ENCODE data around the gene PAPOLG. TPM values are rescaled to one million over a fixed set of nuclear protein-coding genes. Genes with fewer than 3 reads are reported as not detected.
A peak's percentile ranks its signal among the peaks of the same experiment; 100 is the strongest.

The PAPOLG gene
- total and polyA plus RNA-seq, 2 of the 13 experiments (the other 11 are each of a cell fraction or from before 2014, with no cell fraction given) = 10.1 to 10.4 TPM

- TF ChIP-seq KMT2B (CRISPR knock-in tag; IDR thresholded peaks at IDR 0.05) (peak; percentile 89), SIN3B (IDR thresholded peaks at IDR 0.05; ENCODE audit: low read length) (no peak), KMT2A (CRISPR knock-in tag; IDR thresholded peaks at IDR 0.05) (peak; percentile 92), ZNF547 (CRISPR knock-in tag; IDR thresholded peaks at IDR 0.05) (peak; percentile 44), THRA (CRISPR knock-in tag; IDR thresholded peaks at IDR 0.05; ENCODE audit: borderline replicate concordance) (peak; percentile 16; the same call in 1 of the 2 replicates), TMF1 (CRISPR knock-in tag; IDR thresholded peaks at IDR 0.05; ENCODE audit: low read depth) (no peak), NR1H2 (CRISPR knock-in tag; IDR thresholded peaks at IDR 0.05; ENCODE audit: borderline replicate concordance, low read depth) (no peak), TBP (CRISPR knock-in tag; IDR thresholded peaks at IDR 0.05) (no peak), ZNF567 (CRISPR knock-in tag; IDR thresholded peaks at IDR 0.05; ENCODE audit: borderline replicate concordance) (peak; percentile 49; the same call in 1 of the 2 replicates), ZNF3 (CRISPR knock-in tag; IDR thresholded peaks at IDR 0.05) (no peak), NCOA2 (CRISPR knock-in tag; IDR thresholded peaks at IDR 0.05) (no peak), ZBTB7B (CRISPR knock-in tag; IDR thresholded peaks at IDR 0.05) (no peak), CEBPB (IDR thresholded peaks at IDR 0.05; ENCODE audit: borderline replicate concordance, low read depth, low read length) (no peak), SKI (IDR thresholded peaks at IDR 0.05; ENCODE audit: partially characterized antibody) (peak; percentile 18), ZNF670 (CRISPR knock-in tag; IDR thresholded peaks at IDR 0.05; ENCODE audit: borderline replicate concordance) (no peak), ZMAT3 (CRISPR knock-in tag; conservative IDR thresholded peaks at IDR 0.05) (no peak; the same call in 1 of the 2 replicates), CBX5 (CRISPR knock-in tag; IDR thresholded peaks at IDR 0.05; ENCODE audit: borderline replicate concordance) (no peak; the same call in 1 of the 2 replicates), MTA1 (CRISPR knock-in tag; IDR thresholded peaks at IDR 0.05; ENCODE audit: borderline replicate concordance) (0 out of 2 replicates have a peak, but pooled peaks have one; percentile 19), U2AF2 (IDR thresholded peaks at IDR 0.05; ENCODE audit: low read depth, low read length) (no peak), MIER2 (CRISPR knock-in tag; IDR thresholded peaks at IDR 0.05) (no peak), GMEB2 (CRISPR knock-in tag; IDR thresholded peaks at IDR 0.05; ENCODE audit: low read depth) (no peak), NCOA5 (CRISPR knock-in tag; IDR thresholded peaks at IDR 0.05) (no peak), RARG (CRISPR knock-in tag; IDR thresholded peaks at IDR 0.05; ENCODE audit: low read depth) (no peak)
- TF ChIP-seq, protein P1, sequence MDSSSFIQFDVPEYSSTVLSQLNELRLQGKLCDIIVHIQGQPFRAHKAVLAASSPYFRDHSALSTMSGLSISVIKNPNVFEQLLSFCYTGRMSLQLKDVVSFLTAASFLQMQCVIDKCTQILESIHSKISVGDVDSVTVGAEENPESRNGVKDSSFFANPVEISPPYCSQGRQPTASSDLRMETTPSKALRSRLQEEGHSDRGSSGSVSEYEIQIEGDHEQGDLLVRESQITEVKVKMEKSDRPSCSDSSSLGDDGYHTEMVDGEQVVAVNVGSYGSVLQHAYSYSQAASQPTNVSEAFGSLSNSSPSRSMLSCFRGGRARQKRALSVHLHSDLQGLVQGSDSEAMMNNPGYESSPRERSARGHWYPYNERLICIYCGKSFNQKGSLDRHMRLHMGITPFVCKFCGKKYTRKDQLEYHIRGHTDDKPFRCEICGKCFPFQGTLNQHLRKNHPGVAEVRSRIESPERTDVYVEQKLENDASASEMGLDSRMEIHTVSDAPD (CRISPR knock-in tag; IDR thresholded peaks at IDR 0.05) = no peak
- TF ChIP-seq, protein P2, sequence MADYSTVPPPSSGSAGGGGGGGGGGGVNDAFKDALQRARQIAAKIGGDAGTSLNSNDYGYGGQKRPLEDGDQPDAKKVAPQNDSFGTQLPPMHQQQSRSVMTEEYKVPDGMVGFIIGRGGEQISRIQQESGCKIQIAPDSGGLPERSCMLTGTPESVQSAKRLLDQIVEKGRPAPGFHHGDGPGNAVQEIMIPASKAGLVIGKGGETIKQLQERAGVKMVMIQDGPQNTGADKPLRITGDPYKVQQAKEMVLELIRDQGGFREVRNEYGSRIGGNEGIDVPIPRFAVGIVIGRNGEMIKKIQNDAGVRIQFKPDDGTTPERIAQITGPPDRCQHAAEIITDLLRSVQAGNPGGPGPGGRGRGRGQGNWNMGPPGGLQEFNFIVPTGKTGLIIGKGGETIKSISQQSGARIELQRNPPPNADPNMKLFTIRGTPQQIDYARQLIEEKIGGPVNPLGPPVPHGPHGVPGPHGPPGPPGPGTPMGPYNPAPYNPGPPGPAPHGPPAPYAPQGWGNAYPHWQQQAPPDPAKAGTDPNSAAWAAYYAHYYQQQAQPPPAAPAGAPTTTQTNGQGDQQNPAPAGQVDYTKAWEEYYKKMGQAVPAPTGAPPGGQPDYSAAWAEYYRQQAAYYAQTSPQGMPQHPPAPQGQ (CRISPR knock-in tag; IDR thresholded peaks at IDR 0.05; ENCODE audit: borderline replicate concordance) = no peak
Measured at GRCh38 chr2:60756097-60757087, at the start of gene PAPOLG (continued).

All from HepG2 (cell line).